ENCODE measurements around the gene ARMC7. TPM values are rescaled to one million over a fixed set of nuclear protein-coding genes. Genes with fewer than 3 reads are reported as not detected.

Gene ARMC7
- total RNA-seq, 2 donors from 2014 or later = 20.0 to 26.6 TPM

DNA sequence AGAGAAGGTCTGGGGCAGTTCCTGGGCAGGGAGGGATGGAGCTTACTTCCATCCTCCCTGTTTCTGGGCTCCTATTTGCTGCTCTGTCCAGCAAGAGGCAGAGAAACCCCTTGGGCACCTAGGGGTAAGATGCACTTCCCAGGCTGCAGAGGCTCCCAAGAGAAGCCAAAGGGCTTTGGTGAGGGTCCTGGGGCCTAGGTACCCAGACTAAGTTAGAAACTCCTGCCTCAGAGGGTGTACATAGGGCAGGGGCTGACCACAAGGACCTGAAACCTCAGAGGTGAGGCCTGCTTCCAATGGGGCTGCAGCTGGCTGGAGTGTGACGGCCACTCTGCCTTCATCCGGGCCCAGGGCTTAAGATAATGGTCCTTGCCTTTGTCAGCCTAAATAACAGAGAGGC is 1.6 kb upstream of the ARMC7 start:
- 92% methylated on average over 2 of the region's 2 CpGs; no CpG with 5 or more reads in 1 of the 2 experiments for WGBS, 2 experiments (ENCODE audit: insufficient coverage in 1 of 2, insufficient read length in 1 of 2)
- Histone ChIP-seq H3K4me1 (ENCODE audit: control insufficient read depth, insufficient read depth, low read length) (peaks cover 19% of the 10 kb centered on the region), H3K36me3 (ENCODE audit: control insufficient read depth, insufficient read depth, low read length) (peaks cover 10% of the 10 kb centered on the region), H3K27ac (ENCODE audit: low read depth, low read length) (no peak overlapping the region), H3K27me3 (ENCODE audit: control insufficient read depth, insufficient read depth, low read length, poor library complexity, severe bottlenecking) (no peaks in the 10 kb centered on the region), H3K9me3 (ENCODE audit: control insufficient read depth, low read length) (no peaks in the 10 kb centered on the region), H3K4me3 (ENCODE audit: low read length) (no peak overlapping the region), H3K9ac (ENCODE audit: extremely low read depth, low read length, poor library complexity, severe bottlenecking) (no peak overlapping the region)
- DNase-seq = peak; percentile 62
- H3K9me3 Mint-ChIP-seq = no peaks in the 10 kb centered on the region
- TF ChIP-seq CTCF (conservative IDR thresholded peaks at IDR 0.05) = no peak
- H3K4me3 Mint-ChIP-seq = peak overlapping the region; percentile 82
- H3K4me1 Mint-ChIP-seq = peaks cover 29% of the 10 kb centered on the region
- H3K27ac Mint-ChIP-seq = no peak overlapping the region
- peaks cover 37% of the 10 kb centered on the region for H3K36me3 Mint-ChIP-seq (ENCODE audit: low read depth)
- H3K27me3 Mint-ChIP-seq (ENCODE audit: insufficient read depth) = no peaks in the 10 kb centered on the region

- H3K9me3 Mint-ChIP-seq = no peaks in the 10 kb centered on the region
- WGBS, 2 experiments (ENCODE audit: insufficient coverage in 1 of 2, insufficient read length in 1 of 2) = 20 to 29% methylated on average over 1 to 22 of the region's 22 CpGs
- H3K27ac Mint-ChIP-seq = peak overlapping the region; percentile 63
- Histone ChIP-seq H3K27ac (ENCODE audit: low read depth, low read length) (no peak overlapping the region), H3K9me3 (ENCODE audit: control insufficient read depth, low read length) (no peaks in the 10 kb centered on the region), H3K4me1 (ENCODE audit: control insufficient read depth, insufficient read depth, low read length) (peaks cover 19% of the 10 kb centered on the region), H3K9ac (ENCODE audit: extremely low read depth, low read length, poor library complexity, severe bottlenecking) (peak overlapping the region; percentile 39), H3K36me3 (ENCODE audit: control insufficient read depth, insufficient read depth, low read length) (peaks cover 10% of the 10 kb centered on the region), H3K27me3 (ENCODE audit: control insufficient read depth, insufficient read depth, low read length, poor library complexity, severe bottlenecking) (no peaks in the 10 kb centered on the region), H3K4me3 (ENCODE audit: low read length) (peak overlapping the region; percentile 91)
- H3K4me3 Mint-ChIP-seq = peak overlapping the region; percentile 82
- no peaks in the 10 kb centered on the region for H3K27me3 Mint-ChIP-seq (ENCODE audit: insufficient read depth)
- peaks cover 31% of the 10 kb centered on the region for H3K36me3 Mint-ChIP-seq (ENCODE audit: low read depth)
- H3K4me1 Mint-ChIP-seq = peaks cover 26% of the 10 kb centered on the region
- TF ChIP-seq CTCF (conservative IDR thresholded peaks at IDR 0.05) = no peak
- DNase-seq = peak; percentile 85
Observed at GRCh38 chr17:75109046-75109406, 743 bp upstream of the ARMC7 start.

- peak overlapping the region; percentile 70 for H3K9ac ChIP-seq (ENCODE audit: extremely low read depth, low read length, poor library complexity, severe bottlenecking)
- Mint-ChIP-seq H3K27me3 (ENCODE audit: insufficient read depth) (no peaks in the 10 kb centered on the region), H3K4me3 (peak overlapping the region; percentile 82), H3K9me3 (no peaks in the 10 kb centered on the region), H3K4me1 (peaks cover 29% of the 10 kb centered on the region), H3K27ac (peak overlapping the region; percentile 92), H3K36me3 (ENCODE audit: low read depth) (peaks cover 38% of the 10 kb centered on the region)
- H3K4me3 ChIP-seq (ENCODE audit: low read length) = peak overlapping the region; percentile 91
- no peak overlapping the region for H3K27ac ChIP-seq (ENCODE audit: low read depth, low read length)
- WGBS, 2 experiments (ENCODE audit: insufficient coverage in 1 of 2, insufficient read length in 1 of 2) = 29 to 41% methylated on average over 30 to 40 of the region's 40 CpGs
- DNase-seq = peak; percentile 90
- peaks cover 22% of the 10 kb centered on the region for H3K36me3 ChIP-seq (ENCODE audit: control insufficient read depth, insufficient read depth, low read length)
- TF ChIP-seq CTCF (conservative IDR thresholded peaks at IDR 0.05) = no peak
- H3K4me1 ChIP-seq (ENCODE audit: control insufficient read depth, insufficient read depth, low read length) = peaks cover 12% of the 10 kb centered on the region
- H3K27me3 ChIP-seq (ENCODE audit: control insufficient read depth, insufficient read depth, low read length, poor library complexity, severe bottlenecking) = no peaks in the 10 kb centered on the region
- no peaks in the 10 kb centered on the region for H3K9me3 ChIP-seq (ENCODE audit: control insufficient read depth, low read length)
Observed at GRCh38 chr17:75110234-75110937, 617 bp downstream of the ARMC7 start.
